Measurements from ENCODE around the gene SERTAD1.
"Not testable (repeated sequence)": the region's sequence is repeated elsewhere in the genome, so short reads cannot be mapped to it uniquely, and the experiment has no call there.

The SERTAD1 gene

GRCh38 chr19:40425450-40426287, at the start of gene SERTAD1:
Gene SERTAD1, minus strand, starts transcription at chr19:40425992. Its CDS starts 2,446 bp downstream, at chr19:40423546.
- DNase-seq (ENCODE audit: low read depth, low spot score): peak; percentile 99

GRCh38 chr19:40474737-40475136, 48.9 kb upstream of the SERTAD1 start:
- no peak for DNase-seq (ENCODE audit: low read depth, low spot score)

GRCh38 chr19:40472516-40472915, 46.7 kb upstream of the SERTAD1 start:
- no peak for DNase-seq (ENCODE audit: low read depth, low spot score)

- no peak for DNase-seq (ENCODE audit: low read depth, low spot score)
Observed at GRCh38 chr19:40471111-40471510, 45.3 kb upstream of the SERTAD1 start.

- DNase-seq (ENCODE audit: low read depth, low spot score): no peak
Observed at GRCh38 chr19:40469011-40469410, 43.2 kb upstream of the SERTAD1 start.

- no peak for DNase-seq (ENCODE audit: low read depth, low spot score)
Observed at GRCh38 chr19:40466985-40467734, 41.4 kb upstream of the SERTAD1 start, which contains the start of gene SPTBN4. Gene SPTBN4, plus strand, starts transcription at chr19:40467001. Its CDS starts 5,621 bp downstream, at chr19:40472622.

GRCh38 chr19:40466219-40466984, 40.6 kb upstream of the SERTAD1 start:
- DNase-seq (ENCODE audit: low read depth, low spot score): no peak

- DNase-seq (ENCODE audit: low read depth, low spot score): peak; percentile 97
Observed at GRCh38 chr19:40465557-40466218, 39.9 kb upstream of the SERTAD1 start, which contains the start of gene BLVRB. Gene BLVRB, minus strand, starts transcription at chr19:40465745. Its CDS starts 57 bp downstream, at chr19:40465688.

- no peak for DNase-seq (ENCODE audit: low read depth, low spot score)
Observed at GRCh38 chr19:40465025-40465556, 39.3 kb upstream of the SERTAD1 start.

GRCh38 chr19:40464059-40465024, 38.5 kb upstream of the SERTAD1 start:
- DNase-seq (ENCODE audit: low read depth, low spot score): peak; percentile 41

- not testable (repeated sequence) for DNase-seq (ENCODE audit: low read depth, low spot score)
Observed at GRCh38 chr19:40463587-40464037, 37.8 kb upstream of the SERTAD1 start.

- DNase-seq (ENCODE audit: low read depth, low spot score): no peak
Observed at GRCh38 chr19:40461669-40462221, 36.0 kb upstream of the SERTAD1 start.

GRCh38 chr19:40460185-40460584, 34.4 kb upstream of the SERTAD1 start:
- no peak for DNase-seq (ENCODE audit: low read depth, low spot score)

- DNase-seq (ENCODE audit: low read depth, low spot score): no peak
Observed at GRCh38 chr19:40458597-40458974, 32.8 kb upstream of the SERTAD1 start.

- no peak for DNase-seq (ENCODE audit: low read depth, low spot score)
Observed at GRCh38 chr19:40457953-40458596, 32.3 kb upstream of the SERTAD1 start.

- DNase-seq (ENCODE audit: low read depth, low spot score): no peak
Observed at GRCh38 chr19:40457048-40457447, 31.3 kb upstream of the SERTAD1 start.

GRCh38 chr19:40453943-40454342, 28.2 kb upstream of the SERTAD1 start:
- DNase-seq (ENCODE audit: low read depth, low spot score): not testable (repeated sequence)

GRCh38 chr19:40453151-40453735, 27.5 kb upstream of the SERTAD1 start:
- no peak for DNase-seq (ENCODE audit: low read depth, low spot score)

Measured in brain pericyte (primary cell).